Endothelial cell (in vitro differentiated cells): ENCODE measurements around the gene STUB1. TPM values are rescaled to one million over a fixed set of nuclear protein-coding genes. Genes with fewer than 3 reads are reported as not detected.

Experiments used
- DNase-seq: peaks from one replicate; pipeline ENCODE4 v3.0.0; 2021; ENCODE audit warnings: low spot score
- H3K27ac Mint-ChIP-seq: one replicate; pipeline ENCODE4 v1.8.0; 2021; ENCODE audit warnings: mixed read lengths, inconsistent platforms; ENCODE audit not compliant: unreplicated experiment
- H3K27me3 Mint-ChIP-seq: one replicate; pipeline ENCODE4 v1.8.0; 2021; ENCODE audit warnings: mild to moderate bottlenecking, moderate library complexity, mixed read lengths, inconsistent platforms; ENCODE audit not compliant: unreplicated experiment
- H3K36me3 Mint-ChIP-seq: one replicate; pipeline ENCODE4 v1.8.0; 2021; ENCODE audit warnings: mild to moderate bottlenecking, low read depth, mixed read lengths, inconsistent platforms; ENCODE audit not compliant: unreplicated experiment
- H3K4me1 Mint-ChIP-seq: one replicate; pipeline ENCODE4 v1.8.0; 2021; ENCODE audit warnings: mild to moderate bottlenecking, mixed read lengths, inconsistent platforms; ENCODE audit not compliant: unreplicated experiment
- H3K4me3 Mint-ChIP-seq: one replicate; pipeline ENCODE4 v1.8.0; 2021; ENCODE audit warnings: mild to moderate bottlenecking, mixed read lengths, inconsistent platforms; ENCODE audit not compliant: unreplicated experiment
- H3K9me3 Mint-ChIP-seq: one replicate; pipeline ENCODE4 v1.8.0; 2021; ENCODE audit warnings: mixed read lengths, inconsistent platforms; ENCODE audit not compliant: unreplicated experiment
- total RNA-seq: library from RNA; stranded (reverse); fragmentation: NEBNext Ultra II Directional; extraction: Animal tissue kit (Norgen Biotek cat#: 25700); gene quantifications from one replicate; pipeline ENCODE4 v1.2.1, GENCODE V29; 2021; ENCODE audit not compliant: unreplicated experiment
- TF ChIP-seq, protein P1 (sequence below): fragments of 200-600 bp; sonication (generic); IDR thresholded peaks from one replicate; pipeline ENCODE4 v1.5.0; 2021; ENCODE audit warnings: antibody characterized with exemption; ENCODE audit not compliant: unreplicated experiment

The STUB1 gene
- total RNA-seq, 1 donor from 2014 or later = 93.7 TPM

DNA sequence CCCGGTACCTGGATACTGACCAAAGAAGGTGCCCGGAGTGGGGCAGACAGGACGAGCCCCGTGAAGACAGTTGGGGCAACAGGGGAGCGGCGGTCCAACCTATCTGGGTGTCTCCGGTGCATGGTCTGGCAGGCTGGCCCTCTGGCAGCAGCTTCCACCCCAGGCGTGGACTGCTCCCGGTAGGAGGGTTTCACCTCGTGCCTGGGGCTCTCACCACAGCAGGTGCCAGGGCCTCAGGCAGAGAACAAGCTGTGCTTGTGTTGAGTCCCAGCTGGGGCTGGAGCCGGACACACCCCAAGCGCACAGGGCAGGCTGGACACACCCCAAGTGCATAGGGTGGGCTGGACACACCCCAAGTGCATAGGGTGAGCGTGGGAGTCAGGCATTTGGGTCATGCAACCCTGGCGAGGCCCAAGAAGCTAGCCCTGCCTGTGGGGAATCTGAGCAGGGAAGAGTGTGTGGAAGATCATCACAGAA lies 26.9 kb downstream of the STUB1 start:
- H3K27me3 Mint-ChIP-seq = peaks cover 25% of the 10 kb centered on the region
- TF ChIP-seq, protein P1, sequence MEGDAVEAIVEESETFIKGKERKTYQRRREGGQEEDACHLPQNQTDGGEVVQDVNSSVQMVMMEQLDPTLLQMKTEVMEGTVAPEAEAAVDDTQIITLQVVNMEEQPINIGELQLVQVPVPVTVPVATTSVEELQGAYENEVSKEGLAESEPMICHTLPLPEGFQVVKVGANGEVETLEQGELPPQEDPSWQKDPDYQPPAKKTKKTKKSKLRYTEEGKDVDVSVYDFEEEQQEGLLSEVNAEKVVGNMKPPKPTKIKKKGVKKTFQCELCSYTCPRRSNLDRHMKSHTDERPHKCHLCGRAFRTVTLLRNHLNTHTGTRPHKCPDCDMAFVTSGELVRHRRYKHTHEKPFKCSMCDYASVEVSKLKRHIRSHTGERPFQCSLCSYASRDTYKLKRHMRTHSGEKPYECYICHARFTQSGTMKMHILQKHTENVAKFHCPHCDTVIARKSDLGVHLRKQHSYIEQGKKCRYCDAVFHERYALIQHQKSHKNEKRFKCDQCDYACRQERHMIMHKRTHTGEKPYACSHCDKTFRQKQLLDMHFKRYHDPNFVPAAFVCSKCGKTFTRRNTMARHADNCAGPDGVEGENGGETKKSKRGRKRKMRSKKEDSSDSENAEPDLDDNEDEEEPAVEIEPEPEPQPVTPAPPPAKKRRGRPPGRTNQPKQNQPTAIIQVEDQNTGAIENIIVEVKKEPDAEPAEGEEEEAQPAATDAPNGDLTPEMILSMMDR = no peak
- no peak overlapping the region for H3K4me3 Mint-ChIP-seq

DNA sequence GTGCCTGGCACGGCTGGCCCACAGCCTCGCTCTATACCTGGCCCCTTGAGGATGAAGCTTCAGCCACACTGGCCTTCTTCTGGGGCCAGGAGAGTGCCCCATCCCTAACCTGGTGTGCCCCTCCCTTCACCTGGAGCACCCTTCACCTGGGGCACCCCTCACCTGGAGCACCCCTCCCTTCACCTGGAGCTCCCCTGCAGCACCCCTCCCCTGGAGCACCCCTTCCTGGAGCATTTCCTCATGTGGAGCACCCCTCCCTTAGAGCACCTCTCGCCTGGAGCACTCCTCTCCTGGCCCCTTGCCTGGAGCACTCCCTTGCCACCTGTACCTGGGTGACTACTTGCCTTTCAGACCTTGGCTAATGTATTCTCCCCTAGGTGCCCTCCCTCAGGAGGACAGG lies 27.8 kb downstream of the STUB1 start:
- peaks cover 23% of the 10 kb centered on the region for H3K27me3 Mint-ChIP-seq
- no peaks in the 10 kb centered on the region for H3K9me3 Mint-ChIP-seq
- no peak for DNase-seq
- no peak overlapping the region for H3K4me3 Mint-ChIP-seq
- no peaks in the 10 kb centered on the region for H3K4me1 Mint-ChIP-seq
- TF ChIP-seq, protein P1 = no peak
- no peaks in the 10 kb centered on the region for H3K36me3 Mint-ChIP-seq
- no peak overlapping the region for H3K27ac Mint-ChIP-seq

More for the DNA sequence above, 26.9 kb downstream of the STUB1 start:
- Mint-ChIP-seq H3K36me3 (no peaks in the 10 kb centered on the region), H3K4me1 (no peaks in the 10 kb centered on the region), H3K27ac (no peak overlapping the region), H3K9me3 (no peaks in the 10 kb centered on the region)
- DNase-seq = no peak

DNA sequence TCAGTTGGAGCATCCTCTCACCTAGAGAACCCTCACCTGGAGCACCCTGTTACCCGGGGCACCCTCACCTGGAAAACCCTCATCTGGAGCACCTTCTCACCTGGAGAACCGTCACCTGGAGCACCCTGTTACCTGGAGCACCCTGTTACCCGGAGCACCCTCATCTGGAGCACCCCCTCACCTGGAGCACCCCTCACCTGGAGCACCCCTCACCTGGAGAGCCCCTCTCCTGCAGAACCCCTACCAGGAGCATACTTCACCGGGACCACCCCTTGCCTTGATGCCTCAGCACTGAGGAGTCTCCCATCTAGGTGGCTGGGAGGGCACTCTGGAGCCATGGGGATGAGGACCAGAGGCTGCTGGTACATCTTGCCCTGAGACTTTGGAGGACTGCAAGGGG lies 28.7 kb downstream of the STUB1 start:
- Mint-ChIP-seq H3K4me3 (no peak overlapping the region), H3K9me3 (no peaks in the 10 kb centered on the region), H3K4me1 (no peaks in the 10 kb centered on the region), H3K27ac (no peak overlapping the region), H3K36me3 (no peaks in the 10 kb centered on the region), H3K27me3 (peaks cover 25% of the 10 kb centered on the region)
- DNase-seq = no peak
- TF ChIP-seq, protein P1 = no peak

DNA sequence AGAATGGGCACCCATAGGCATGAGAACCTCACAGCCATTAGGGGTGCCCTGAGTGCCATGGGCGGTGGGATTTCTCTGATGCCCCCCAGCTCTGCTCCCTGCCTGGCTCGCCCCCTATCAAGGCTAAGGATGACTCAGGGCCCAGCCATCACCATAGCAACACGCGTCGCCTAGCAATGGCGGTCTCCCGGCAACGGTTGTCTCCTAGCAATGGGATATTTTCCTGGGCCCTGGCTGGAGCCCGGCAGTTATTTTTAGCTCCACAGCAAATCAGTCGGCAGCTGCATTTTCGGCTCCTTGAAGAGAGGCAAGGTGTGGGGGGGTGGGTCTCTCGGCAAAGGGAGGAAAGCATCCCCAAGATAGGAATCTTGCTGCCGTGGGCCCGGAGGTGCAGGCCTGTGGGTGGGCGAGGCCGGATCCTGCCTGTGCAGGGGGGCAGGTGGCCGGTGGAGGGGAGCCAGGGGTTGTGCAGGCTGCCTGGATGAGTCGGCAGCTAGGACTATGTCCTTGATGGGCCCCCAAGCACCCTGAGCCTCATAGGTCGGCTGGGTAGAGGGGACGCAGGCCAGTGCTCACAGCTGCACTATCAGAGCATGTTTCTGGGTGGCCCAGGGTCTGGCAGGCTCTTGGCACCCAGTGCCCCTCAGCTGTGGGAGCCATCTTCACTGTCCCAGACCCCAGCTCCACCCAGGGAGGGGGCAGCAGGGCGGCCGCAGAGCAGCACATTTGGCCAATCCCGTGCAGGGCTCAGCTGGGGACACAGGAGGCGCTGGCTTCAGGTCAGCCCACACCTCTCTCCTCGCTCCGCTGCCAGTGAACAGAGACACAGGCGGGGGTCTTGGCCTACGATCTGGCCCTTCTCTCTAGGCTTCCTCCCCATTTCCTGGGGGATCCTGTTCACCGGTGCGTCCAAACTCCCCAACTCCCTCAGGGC lies 29.6 kb downstream of the STUB1 start:
- no peak for DNase-seq
- no peak overlapping the region for H3K27ac Mint-ChIP-seq

More for the DNA sequence above, 29.6 kb downstream of the STUB1 start:
- Mint-ChIP-seq H3K27me3 (peaks cover 27% of the 10 kb centered on the region), H3K4me3 (no peak overlapping the region), H3K4me1 (no peaks in the 10 kb centered on the region), H3K36me3 (no peaks in the 10 kb centered on the region), H3K9me3 (no peaks in the 10 kb centered on the region)
- TF ChIP-seq, protein P1 = no peak
